Midbrain (tissue), 1 donor: ENCODE data around the gene ACER3.

Experiments
- DNase-seq: peaks from one replicate; lab custom pipeline; 2025; lab: John Stamatoyannopoulos, UW

Gene ACER3

GRCh38 chr11:77074205-77074604 is 213.5 kb downstream of the ACER3 start:
- DNase-seq: no peak

GRCh38 chr11:77074626-77075221 is 214.0 kb downstream of the ACER3 start:
- no peak for DNase-seq

GRCh38 chr11:77075425-77075905 is 214.7 kb downstream of the ACER3 start:
- DNase-seq: no peak
